Activated T-cell treated with anti-CD3 and anti-CD28 coated beads, Interleukin-2, amount 50 U/mL, for 1 hour (primary cell): ENCODE data around the gene RGS9BP.
A peak's percentile ranks its signal among the peaks of the same experiment; 100 is the strongest.
"Not testable (repeated sequence)": the region's sequence is repeated elsewhere in the genome, so short reads cannot be mapped to it uniquely, and the experiment has no call there.

Experiments
- DNase-seq: peaks from one replicate; pipeline ENCODE4 v3.0.0-alpha.2; 2020

The RGS9BP gene

GRCh38 chr19:32672841-32673240 lies 2.8 kb upstream of the RGS9BP start:
- no peak for DNase-seq

GRCh38 chr19:32673573-32673972 lies 2.1 kb upstream of the RGS9BP start:
- no peak for DNase-seq

- DNase-seq, result no peak
These were observed 1.3 kb upstream of the RGS9BP start for GRCh38 chr19:32674153-32674930.

GRCh38 chr19:32674931-32675719 lies 523 bp upstream of the RGS9BP start, which contains the start of gene ANKRD27:
Gene ANKRD27 (minus strand): TSS chr19:32675180. CDS start chr19:32659015, 16,165 bp downstream.
- DNase-seq, result peak; percentile 98

GRCh38 chr19:32676186-32676894 lies 692 bp downstream of the RGS9BP start:
- peak; percentile 60 for DNase-seq

GRCh38 chr19:32676895-32677359 lies 1.3 kb downstream of the RGS9BP start:
- DNase-seq, result no peak

- no peak for DNase-seq
These were observed 2.0 kb downstream of the RGS9BP start for GRCh38 chr19:32677657-32678056.

GRCh38 chr19:32680986-32681385 lies 5.3 kb downstream of the RGS9BP start:
- DNase-seq, result no peak

- no peak for DNase-seq
These were observed 6.7 kb downstream of the RGS9BP start for GRCh38 chr19:32682317-32682716.

GRCh38 chr19:32686847-32687475 lies 11.3 kb downstream of the RGS9BP start:
- no peak for DNase-seq

- no peak for DNase-seq
These were observed 12.0 kb downstream of the RGS9BP start for GRCh38 chr19:32687681-32688080.

GRCh38 chr19:32688311-32688710 lies 12.7 kb downstream of the RGS9BP start:
- no peak for DNase-seq

GRCh38 chr19:32691291-32691951 lies 15.8 kb downstream of the RGS9BP start, which contains the start of gene NUDT19:
Gene NUDT19 (plus strand): TSS chr19:32691821. CDS start chr19:32691961, 140 bp downstream.
- peak; percentile 80 for DNase-seq

- peak; percentile 58 for DNase-seq
These were observed 16.5 kb downstream of the RGS9BP start for GRCh38 chr19:32691952-32692726.

- no peak for DNase-seq
These were observed 17.0 kb downstream of the RGS9BP start for GRCh38 chr19:32692727-32693061.

- DNase-seq, result peak; percentile 44
These were observed 17.8 kb downstream of the RGS9BP start for GRCh38 chr19:32693151-32694108.

GRCh38 chr19:32694316-32694715 lies 18.7 kb downstream of the RGS9BP start:
- DNase-seq, result not testable (repeated sequence)

GRCh38 chr19:32694851-32695250 lies 19.2 kb downstream of the RGS9BP start:
- DNase-seq, result not testable (repeated sequence)

GRCh38 chr19:32695506-32695905 lies 19.9 kb downstream of the RGS9BP start:
- not testable (repeated sequence) for DNase-seq

GRCh38 chr19:32696771-32697170 lies 21.1 kb downstream of the RGS9BP start:
- DNase-seq, result not testable (repeated sequence)
